ENCODE results near the gene MPP2.
"Not testable (repeated sequence)": the region's sequence is repeated elsewhere in the genome, so short reads cannot be mapped to it uniquely, and the experiment has no call there.

MPP2 gene

GRCh38 chr17:43942051-43942685, 34.8 kb upstream of the MPP2 start, which contains the start of gene PPY:
PPY (minus strand) TSS chr17:43942476; CDS start chr17:43941654, 822 bp downstream.
- TF ChIP-seq CTCF (IDR thresholded peaks at IDR 0.05; ENCODE audit: low read depth, low read length) = no peak
- DNase-seq = no peak
- no peak within 1 kb of the TSS for H3K4me3 ChIP-seq (ENCODE audit: low read depth, low read length)
- H3K36me3 ChIP-seq = no peaks in the 10 kb centered on the region
- peaks cover 2% of the 10 kb centered on the region for H3K27me3 ChIP-seq (ENCODE audit: insufficient read depth, low read depth, severe bottlenecking)
- H3K27ac ChIP-seq = no peak within 1 kb of the TSS
- H3K9me3 ChIP-seq (ENCODE audit: severe bottlenecking) = no peaks in the 10 kb centered on the region

- no peak overlapping the region for H3K4me3 ChIP-seq (ENCODE audit: low read depth, low read length)
- H3K36me3 ChIP-seq = no peaks in the 10 kb centered on the region
- no peaks in the 10 kb centered on the region for H3K9me3 ChIP-seq (ENCODE audit: severe bottlenecking)
- peak; percentile 94 for TF ChIP-seq CTCF (IDR thresholded peaks at IDR 0.05; ENCODE audit: low read depth, low read length)
- peaks cover 2% of the 10 kb centered on the region for H3K27me3 ChIP-seq (ENCODE audit: insufficient read depth, low read depth, severe bottlenecking)
- H3K27ac ChIP-seq = 0 out of 2 replicates have a peak overlapping the region, but pooled peaks have one; percentile 5
- peak; percentile 93 for DNase-seq
Measured at GRCh38 chr17:43940630-43941029, 33.3 kb upstream of the MPP2 start.

- peaks cover 2% of the 10 kb centered on the region for H3K27me3 ChIP-seq (ENCODE audit: insufficient read depth, low read depth, severe bottlenecking)
Measured at GRCh38 chr17:43939886-43940285, 32.5 kb upstream of the MPP2 start.

GRCh38 chr17:43939452-43939851, 32.1 kb upstream of the MPP2 start:
- DNase-seq; H3K9me3 ChIP-seq (ENCODE audit: severe bottlenecking); H3K27me3 ChIP-seq (ENCODE audit: insufficient read depth, low read depth, severe bottlenecking); H3K4me3 ChIP-seq (ENCODE audit: low read depth, low read length); H3K36me3 ChIP-seq; H3K27ac ChIP-seq: not testable (repeated sequence)

More at GRCh38 chr17:43939886-43940285, 32.5 kb upstream of the MPP2 start:
- TF ChIP-seq CTCF (IDR thresholded peaks at IDR 0.05; ENCODE audit: low read depth, low read length) = no peak
- H3K36me3 ChIP-seq = no peaks in the 10 kb centered on the region
- DNase-seq = no peak
- H3K9me3 ChIP-seq (ENCODE audit: severe bottlenecking) = no peaks in the 10 kb centered on the region
- no peak overlapping the region for H3K27ac ChIP-seq
- H3K4me3 ChIP-seq (ENCODE audit: low read depth, low read length) = no peak overlapping the region

GRCh38 chr17:43938838-43939182, 31.5 kb upstream of the MPP2 start:
- no peak for TF ChIP-seq CTCF (IDR thresholded peaks at IDR 0.05; ENCODE audit: low read depth, low read length)
- Histone ChIP-seq H3K9me3 (ENCODE audit: severe bottlenecking) (no peaks in the 10 kb centered on the region), H3K27me3 (ENCODE audit: insufficient read depth, low read depth, severe bottlenecking) (peaks cover 2% of the 10 kb centered on the region)

GRCh38 chr17:43936434-43936833, 29.1 kb upstream of the MPP2 start:
- TF ChIP-seq CTCF (IDR thresholded peaks at IDR 0.05; ENCODE audit: low read depth, low read length) = no peak
- H3K4me3 ChIP-seq (ENCODE audit: low read depth, low read length) = no peak overlapping the region
- H3K27ac ChIP-seq = no peak overlapping the region
- no peak for DNase-seq
- peaks cover 2% of the 10 kb centered on the region for H3K9me3 ChIP-seq (ENCODE audit: severe bottlenecking)
- H3K27me3 ChIP-seq (ENCODE audit: insufficient read depth, low read depth, severe bottlenecking) = peaks cover 2% of the 10 kb centered on the region
- no peaks in the 10 kb centered on the region for H3K36me3 ChIP-seq

More at GRCh38 chr17:43938838-43939182, 31.5 kb upstream of the MPP2 start:
- Histone ChIP-seq H3K36me3 (no peaks in the 10 kb centered on the region), H3K4me3 (ENCODE audit: low read depth, low read length) (no peak overlapping the region), H3K27ac (no peak overlapping the region)
- DNase-seq = no peak

Data from WERI-Rb-1 (cell line).